ENCODE results near the gene SH3BP4.

The SH3BP4 gene

GRCh38 chr2:235070063-235070706 lies 118.4 kb downstream of the SH3BP4 start:
- Histone ChIP-seq H3K27me3 (replicated peaks; ENCODE audit: control insufficient read depth, insufficient read depth, low read length, poor library complexity, severe bottlenecking) (no peaks in the 10 kb centered on the region), H3K9me3 (ENCODE audit: control insufficient read depth, low read length) (no peaks in the 10 kb centered on the region), H3K4me1 (ENCODE audit: control insufficient read depth, insufficient read depth, low read length, poor library complexity, severe bottlenecking) (no peaks in the 10 kb centered on the region), H3K27ac (ENCODE audit: insufficient read depth, low read length, poor library complexity, severe bottlenecking) (no peak overlapping the region), H3K36me3 (ENCODE audit: control insufficient read depth, insufficient read depth, low read length) (no peaks in the 10 kb centered on the region), H3K4me3 (ENCODE audit: insufficient read depth, low read depth, low read length, poor library complexity, severe bottlenecking) (no peak overlapping the region)
- DNase-seq, result no peak

- Histone ChIP-seq H3K27me3 (replicated peaks; ENCODE audit: control insufficient read depth, insufficient read depth, low read length, poor library complexity, severe bottlenecking) (no peaks in the 10 kb centered on the region), H3K4me1 (ENCODE audit: control insufficient read depth, insufficient read depth, low read length, poor library complexity, severe bottlenecking) (no peaks in the 10 kb centered on the region), H3K36me3 (ENCODE audit: control insufficient read depth, insufficient read depth, low read length) (no peaks in the 10 kb centered on the region), H3K9me3 (ENCODE audit: control insufficient read depth, low read length) (no peaks in the 10 kb centered on the region), H3K4me3 (ENCODE audit: insufficient read depth, low read depth, low read length, poor library complexity, severe bottlenecking) (no peak overlapping the region), H3K27ac (ENCODE audit: insufficient read depth, low read length, poor library complexity, severe bottlenecking) (no peak overlapping the region)
- DNase-seq, result no peak
Observed at GRCh38 chr2:235073868-235074413, 122.1 kb downstream of the SH3BP4 start.

DNA sequence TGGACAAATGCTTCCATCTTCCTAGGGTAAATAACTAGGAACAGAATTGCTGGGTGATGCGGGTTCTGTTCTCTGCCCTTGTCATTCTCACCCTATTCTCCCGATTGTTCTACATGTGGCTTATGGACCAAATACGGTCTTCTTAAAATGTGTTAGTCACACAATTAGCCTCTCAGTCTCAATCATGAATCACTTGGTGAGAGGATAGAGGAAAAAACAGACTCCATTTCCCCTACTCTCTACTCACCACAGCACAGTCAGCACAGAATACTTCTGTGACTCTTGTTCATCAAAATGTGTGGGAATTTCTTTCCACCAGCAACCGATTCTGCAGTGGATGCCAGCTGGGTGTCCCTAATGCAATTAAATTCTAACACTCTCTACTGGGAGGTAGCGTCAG lies 125.2 kb downstream of the SH3BP4 start:
- H3K4me1 ChIP-seq (ENCODE audit: control insufficient read depth, insufficient read depth, low read length, poor library complexity, severe bottlenecking), result no peaks in the 10 kb centered on the region
- H3K36me3 ChIP-seq (ENCODE audit: control insufficient read depth, insufficient read depth, low read length), result no peaks in the 10 kb centered on the region
- no peak overlapping the region for H3K4me3 ChIP-seq (ENCODE audit: insufficient read depth, low read depth, low read length, poor library complexity, severe bottlenecking)
- no peaks in the 10 kb centered on the region for H3K27me3 ChIP-seq (replicated peaks; ENCODE audit: control insufficient read depth, insufficient read depth, low read length, poor library complexity, severe bottlenecking)
- no peak for DNase-seq
- no peak overlapping the region for H3K27ac ChIP-seq (ENCODE audit: insufficient read depth, low read length, poor library complexity, severe bottlenecking)
- no peaks in the 10 kb centered on the region for H3K9me3 ChIP-seq (ENCODE audit: control insufficient read depth, low read length)

DNA sequence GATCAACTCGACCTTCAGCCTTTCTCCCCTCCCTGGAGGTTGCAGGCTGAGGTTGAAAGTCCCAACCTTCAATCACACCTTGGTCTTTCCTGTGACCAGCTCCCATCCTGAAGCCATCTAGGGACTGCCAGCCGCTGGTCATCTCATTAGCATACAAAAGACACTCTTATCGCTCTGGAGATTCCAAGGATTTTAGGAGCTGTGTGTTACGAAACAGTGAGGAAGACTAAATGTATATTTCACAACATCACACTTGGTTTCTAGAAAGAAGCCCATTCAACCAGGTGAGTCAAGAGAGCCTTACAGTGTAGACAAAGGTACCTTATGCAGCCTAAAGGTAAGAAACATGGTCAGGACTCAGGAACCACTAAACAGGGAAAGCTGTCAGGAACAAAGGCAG lies 126.4 kb downstream of the SH3BP4 start:
- H3K27me3 ChIP-seq (replicated peaks; ENCODE audit: control insufficient read depth, insufficient read depth, low read length, poor library complexity, severe bottlenecking), result no peaks in the 10 kb centered on the region

DNA sequence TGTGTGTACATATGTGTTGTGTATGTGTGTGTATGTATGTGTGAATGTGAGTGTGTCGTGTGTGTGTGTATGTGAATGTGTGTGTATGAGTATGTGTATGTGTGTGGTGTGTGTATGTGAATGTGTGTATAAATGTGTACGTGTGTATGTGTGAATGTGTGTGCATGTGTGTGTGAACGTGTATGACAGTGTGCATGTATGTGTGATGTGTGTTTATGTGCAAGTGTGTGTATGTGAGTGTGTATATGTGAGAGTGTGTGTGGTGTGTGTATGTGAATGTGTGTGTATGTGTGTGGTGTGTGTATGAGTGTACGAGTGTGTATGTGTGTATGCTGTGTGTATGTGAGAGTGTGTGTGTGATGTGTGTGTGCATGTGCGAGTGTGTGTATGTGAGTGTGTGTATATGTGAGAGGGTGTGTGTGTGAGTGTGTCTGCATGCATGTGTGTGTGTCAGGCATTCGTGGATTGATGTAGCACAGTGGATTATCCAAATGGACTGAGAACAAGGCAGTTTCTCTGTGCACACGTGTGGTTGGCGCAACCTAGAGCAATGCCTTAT lies 127.2 kb downstream of the SH3BP4 start:
- H3K27me3 ChIP-seq (replicated peaks; ENCODE audit: control insufficient read depth, insufficient read depth, low read length, poor library complexity, severe bottlenecking), result no peaks in the 10 kb centered on the region
- H3K4me3 ChIP-seq (ENCODE audit: insufficient read depth, low read depth, low read length, poor library complexity, severe bottlenecking), result no peak overlapping the region
- no peaks in the 10 kb centered on the region for H3K36me3 ChIP-seq (ENCODE audit: control insufficient read depth, insufficient read depth, low read length)
- H3K27ac ChIP-seq (ENCODE audit: insufficient read depth, low read length, poor library complexity, severe bottlenecking), result no peak overlapping the region
- H3K9me3 ChIP-seq (ENCODE audit: control insufficient read depth, low read length), result no peaks in the 10 kb centered on the region
- H3K4me1 ChIP-seq (ENCODE audit: control insufficient read depth, insufficient read depth, low read length, poor library complexity, severe bottlenecking), result no peaks in the 10 kb centered on the region
- DNase-seq, result no peak

More for the DNA sequence above, 126.4 kb downstream of the SH3BP4 start:
- H3K36me3 ChIP-seq (ENCODE audit: control insufficient read depth, insufficient read depth, low read length), result no peaks in the 10 kb centered on the region
- no peak for DNase-seq
- H3K4me1 ChIP-seq (ENCODE audit: control insufficient read depth, insufficient read depth, low read length, poor library complexity, severe bottlenecking), result no peaks in the 10 kb centered on the region
- no peak overlapping the region for H3K27ac ChIP-seq (ENCODE audit: insufficient read depth, low read length, poor library complexity, severe bottlenecking)
- no peaks in the 10 kb centered on the region for H3K9me3 ChIP-seq (ENCODE audit: control insufficient read depth, low read length)
- no peak overlapping the region for H3K4me3 ChIP-seq (ENCODE audit: insufficient read depth, low read depth, low read length, poor library complexity, severe bottlenecking)

- H3K9me3 ChIP-seq (ENCODE audit: control insufficient read depth, low read length), result no peaks in the 10 kb centered on the region
- no peaks in the 10 kb centered on the region for H3K4me1 ChIP-seq (ENCODE audit: control insufficient read depth, insufficient read depth, low read length, poor library complexity, severe bottlenecking)
- no peak for DNase-seq
- H3K36me3 ChIP-seq (ENCODE audit: control insufficient read depth, insufficient read depth, low read length), result no peaks in the 10 kb centered on the region
- no peak overlapping the region for H3K4me3 ChIP-seq (ENCODE audit: insufficient read depth, low read depth, low read length, poor library complexity, severe bottlenecking)
- peaks cover 3% of the 10 kb centered on the region for H3K27me3 ChIP-seq (replicated peaks; ENCODE audit: control insufficient read depth, insufficient read depth, low read length, poor library complexity, severe bottlenecking)
- H3K27ac ChIP-seq (ENCODE audit: insufficient read depth, low read length, poor library complexity, severe bottlenecking), result no peak overlapping the region
Observed at GRCh38 chr2:235080101-235080500, 128.3 kb downstream of the SH3BP4 start.

GRCh38 chr2:235082578-235083338 lies 130.9 kb downstream of the SH3BP4 start:
- Histone ChIP-seq H3K4me3 (ENCODE audit: insufficient read depth, low read depth, low read length, poor library complexity, severe bottlenecking) (no peak overlapping the region), H3K27me3 (replicated peaks; ENCODE audit: control insufficient read depth, insufficient read depth, low read length, poor library complexity, severe bottlenecking) (peaks cover 3% of the 10 kb centered on the region), H3K4me1 (ENCODE audit: control insufficient read depth, insufficient read depth, low read length, poor library complexity, severe bottlenecking) (no peaks in the 10 kb centered on the region), H3K9me3 (ENCODE audit: control insufficient read depth, low read length) (no peaks in the 10 kb centered on the region), H3K36me3 (ENCODE audit: control insufficient read depth, insufficient read depth, low read length) (no peaks in the 10 kb centered on the region), H3K27ac (ENCODE audit: insufficient read depth, low read length, poor library complexity, severe bottlenecking) (no peak overlapping the region)
- no peak for DNase-seq

- DNase-seq, result no peak
- H3K4me1 ChIP-seq (ENCODE audit: control insufficient read depth, insufficient read depth, low read length, poor library complexity, severe bottlenecking), result no peaks in the 10 kb centered on the region
- H3K27me3 ChIP-seq (replicated peaks; ENCODE audit: control insufficient read depth, insufficient read depth, low read length, poor library complexity, severe bottlenecking), result peaks cover 3% of the 10 kb centered on the region
- H3K36me3 ChIP-seq (ENCODE audit: control insufficient read depth, insufficient read depth, low read length), result no peaks in the 10 kb centered on the region
- no peak overlapping the region for H3K27ac ChIP-seq (ENCODE audit: insufficient read depth, low read length, poor library complexity, severe bottlenecking)
- H3K4me3 ChIP-seq (ENCODE audit: insufficient read depth, low read depth, low read length, poor library complexity, severe bottlenecking), result no peak overlapping the region
- H3K9me3 ChIP-seq (ENCODE audit: control insufficient read depth, low read length), result no peaks in the 10 kb centered on the region
Observed at GRCh38 chr2:235083822-235084221, 132.0 kb downstream of the SH3BP4 start.

GRCh38 chr2:235084424-235084823 lies 132.6 kb downstream of the SH3BP4 start:
- no peak overlapping the region for H3K27ac ChIP-seq (ENCODE audit: insufficient read depth, low read length, poor library complexity, severe bottlenecking)
- DNase-seq, result no peak
- H3K4me3 ChIP-seq (ENCODE audit: insufficient read depth, low read depth, low read length, poor library complexity, severe bottlenecking), result no peak overlapping the region
- no peaks in the 10 kb centered on the region for H3K9me3 ChIP-seq (ENCODE audit: control insufficient read depth, low read length)
- no peaks in the 10 kb centered on the region for H3K36me3 ChIP-seq (ENCODE audit: control insufficient read depth, insufficient read depth, low read length)
- peaks cover 3% of the 10 kb centered on the region for H3K27me3 ChIP-seq (replicated peaks; ENCODE audit: control insufficient read depth, insufficient read depth, low read length, poor library complexity, severe bottlenecking)
- H3K4me1 ChIP-seq (ENCODE audit: control insufficient read depth, insufficient read depth, low read length, poor library complexity, severe bottlenecking), result no peaks in the 10 kb centered on the region

DNA sequence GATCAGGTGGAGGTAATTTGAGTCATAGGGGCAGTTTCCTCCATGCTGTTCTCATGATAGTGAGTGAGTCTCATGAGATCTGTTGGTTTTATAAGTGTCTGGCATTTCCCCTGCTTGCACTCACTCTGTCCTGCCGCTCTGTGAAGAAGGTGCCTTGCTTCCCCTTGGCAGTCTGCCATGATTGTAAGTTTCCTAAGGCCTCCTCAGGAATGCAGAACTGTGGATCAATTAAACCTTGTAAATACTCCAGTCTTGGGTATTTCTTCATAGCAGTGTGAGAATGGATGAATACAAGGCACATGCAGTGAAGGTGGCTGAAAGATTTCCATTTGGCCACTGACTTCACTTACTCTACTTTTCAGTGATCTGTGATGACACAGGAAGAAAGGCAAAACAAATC lies 133.7 kb downstream of the SH3BP4 start:
- Histone ChIP-seq H3K27me3 (replicated peaks; ENCODE audit: control insufficient read depth, insufficient read depth, low read length, poor library complexity, severe bottlenecking) (peaks cover 3% of the 10 kb centered on the region), H3K4me1 (ENCODE audit: control insufficient read depth, insufficient read depth, low read length, poor library complexity, severe bottlenecking) (no peaks in the 10 kb centered on the region), H3K27ac (ENCODE audit: insufficient read depth, low read length, poor library complexity, severe bottlenecking) (no peak overlapping the region), H3K4me3 (ENCODE audit: insufficient read depth, low read depth, low read length, poor library complexity, severe bottlenecking) (no peak overlapping the region), H3K36me3 (ENCODE audit: control insufficient read depth, insufficient read depth, low read length) (no peaks in the 10 kb centered on the region), H3K9me3 (ENCODE audit: control insufficient read depth, low read length) (no peaks in the 10 kb centered on the region)
- no peak for DNase-seq
